C4-2B (cell line): Measurements from ENCODE around the gene TNFSF9.

Source experiments
- CTCF ChIP-seq: fragments of 450-650 bp; conservative IDR thresholded peaks from 2 replicates; pipeline ENCODE4 v1.5.1; 2017; ENCODE audit warnings: mild to moderate bottlenecking
- ZFX ChIP-seq: fragments of 450-650 bp; IDR thresholded peaks from 2 replicates; pipeline ENCODE4 v1.6.1; 2017

GRCh38 chr19:6482343-6482686, 48.5 kb upstream of the TNFSF9 start:
- TF ChIP-seq CTCF: no peak
- no peak for TF ChIP-seq ZFX
